HEK293T (cell line): Measurements from ENCODE around the gene LRRTM4.

Experiments used
- ARNT ChIP-seq: fragments of 450-650 bp; IDR thresholded peaks from 2 replicates; pipeline ENCODE4 v1.6.1; 2017; ENCODE audit warnings: mild to moderate bottlenecking
- BHLHE40 ChIP-seq: fragments of 450-650 bp; IDR thresholded peaks from 2 replicates; pipeline ENCODE4 v1.6.1; 2016; ENCODE audit warnings: mild to moderate bottlenecking, moderate library complexity, borderline replicate concordance
- ELF4 ChIP-seq: fragments of 450-650 bp; IDR thresholded peaks from 2 replicates; pipeline ENCODE4 v1.6.1; 2017; ENCODE audit warnings: antibody characterized with exemption
- FOXA1 ChIP-seq: fragments of 450-650 bp; IDR thresholded peaks from 2 replicates; pipeline ENCODE4 v1.6.1; 2016; ENCODE audit warnings: mild to moderate bottlenecking
- FOXK2 ChIP-seq: fragments of 450-650 bp; IDR thresholded peaks from 2 replicates; pipeline ENCODE4 v1.6.1; 2016; ENCODE audit warnings: mild to moderate bottlenecking
- FOXM1 ChIP-seq: fragments of 450-650 bp; IDR thresholded peaks from 2 replicates; pipeline ENCODE4 v1.6.1; 2017; ENCODE audit warnings: mild to moderate bottlenecking, borderline replicate concordance
- HDGF ChIP-seq: fragments of 450-650 bp; IDR thresholded peaks from 2 replicates; pipeline ENCODE4 v1.6.1; 2017; ENCODE audit warnings: antibody characterized with exemption, borderline replicate concordance
- LEF1 ChIP-seq: fragments of 450-650 bp; IDR thresholded peaks from 2 replicates; pipeline ENCODE4 v1.6.1; 2017; ENCODE audit warnings: mild to moderate bottlenecking, borderline replicate concordance
- NFRKB ChIP-seq: fragments of 450-650 bp; IDR thresholded peaks from 2 replicates; pipeline ENCODE4 v1.6.1; 2016; ENCODE audit warnings: mild to moderate bottlenecking, moderate library complexity
- SUZ12 ChIP-seq: fragments of 450-650 bp; IDR thresholded peaks from 2 replicates; pipeline ENCODE4 v1.6.1; 2016; ENCODE audit warnings: mild to moderate bottlenecking
- TARDBP ChIP-seq: fragments of 450-650 bp; IDR thresholded peaks from 2 replicates; pipeline ENCODE4 v1.6.1; 2016
- ZNF384 ChIP-seq: fragments of 450-650 bp; IDR thresholded peaks from 2 replicates; pipeline ENCODE4 v1.6.1; 2016
- TF ChIP-seq, protein P1 (sequence below): fragments of 450-650 bp; IDR thresholded peaks from 2 replicates; pipeline ENCODE4 v1.6.1; 2016

DNA sequence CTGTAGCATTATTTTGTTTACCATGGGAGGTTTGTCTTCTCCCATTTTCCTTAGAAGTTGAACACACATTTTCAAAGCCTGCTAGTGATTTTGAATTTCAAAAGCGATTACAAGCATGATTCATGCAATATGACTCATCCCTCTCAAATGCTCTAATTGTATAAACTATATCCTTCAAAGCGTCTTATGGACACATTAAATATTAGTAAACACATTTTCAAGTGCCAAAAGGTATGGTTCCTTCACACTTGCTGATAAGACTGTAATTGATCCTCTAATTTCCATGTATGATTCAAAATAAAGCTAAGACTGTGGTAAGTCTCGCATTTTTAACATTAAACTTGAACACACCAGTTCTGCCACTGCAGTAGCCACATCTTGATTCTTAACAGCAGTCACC lies 512.9 kb downstream of the LRRTM4 start:
- TF ChIP-seq, protein P1, sequence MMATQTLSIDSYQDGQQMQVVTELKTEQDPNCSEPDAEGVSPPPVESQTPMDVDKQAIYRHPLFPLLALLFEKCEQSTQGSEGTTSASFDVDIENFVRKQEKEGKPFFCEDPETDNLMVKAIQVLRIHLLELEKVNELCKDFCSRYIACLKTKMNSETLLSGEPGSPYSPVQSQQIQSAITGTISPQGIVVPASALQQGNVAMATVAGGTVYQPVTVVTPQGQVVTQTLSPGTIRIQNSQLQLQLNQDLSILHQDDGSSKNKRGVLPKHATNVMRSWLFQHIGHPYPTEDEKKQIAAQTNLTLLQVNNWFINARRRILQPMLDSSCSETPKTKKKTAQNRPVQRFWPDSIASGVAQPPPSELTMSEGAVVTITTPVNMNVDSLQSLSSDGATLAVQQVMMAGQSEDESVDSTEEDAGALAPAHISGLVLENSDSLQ = no peak
- no peak for TF ChIP-seq FOXK2
- TF ChIP-seq SUZ12 = no peak
- TF ChIP-seq TARDBP = no peak
- TF ChIP-seq BHLHE40 = no peak
- no peak for TF ChIP-seq ARNT
- TF ChIP-seq ELF4 = no peak
- TF ChIP-seq NFRKB = no peak
- TF ChIP-seq ZNF384 = no peak
- no peak for TF ChIP-seq FOXM1
- no peak for TF ChIP-seq FOXA1
- no peak for TF ChIP-seq LEF1
- no peak for TF ChIP-seq HDGF
